Measurements from ENCODE around the gene RPA3. TPM values are rescaled to one million over a fixed set of nuclear protein-coding genes. Genes with fewer than 3 reads are reported as not detected.

RPA3 gene
- total RNA-seq, 1 experiment from 2014 or later, result 44.2 TPM

GRCh38 chr7:7750571-7751242, 32.3 kb upstream of the RPA3 start:
- no peak for TF ChIP-seq CTCF (IDR thresholded peaks at IDR 0.05; ENCODE audit: unreplicated experiment)
- ChIA-PET POLR2A (interaction anchor here (0.7 to 1.4 kb wide), 2 partner anchors 10 to 12 kb away, joined by 4 to 5 read pairs; no protein-coding TSS in a partner anchor), CTCF (interaction anchor here (0.9 to 1.3 kb wide), 2 partner anchors 10 to 69 kb away, joined by 4 to 5 read pairs; no protein-coding TSS in a partner anchor)
- no peaks in the 10 kb centered on the region for H3K36me3 Mint-ChIP-seq (ENCODE audit: insufficient read depth, unreplicated experiment)
- H3K27ac Mint-ChIP-seq (ENCODE audit: low read depth, unreplicated experiment), result no peak overlapping the region
- no TSS peak for BruUV-seq (replicated peaks)
- no peak overlapping the region for H3K4me3 Mint-ChIP-seq (ENCODE audit: unreplicated experiment)
- intact Hi-C loops (cut with micrococcal nuclease), result no loop called here
- DNase-seq (ENCODE audit: unreplicated experiment), result no peak
- no peaks in the 10 kb centered on the region for H3K4me1 Mint-ChIP-seq (ENCODE audit: insufficient read depth, unreplicated experiment)
- no peaks in the 10 kb centered on the region for H3K9me3 Mint-ChIP-seq (ENCODE audit: unreplicated experiment)
- no peaks in the 10 kb centered on the region for H3K27me3 Mint-ChIP-seq (ENCODE audit: insufficient read depth, unreplicated experiment)

- Mint-ChIP-seq H3K27ac (ENCODE audit: low read depth, unreplicated experiment) (no peak overlapping the region), H3K4me3 (ENCODE audit: unreplicated experiment) (no peak overlapping the region), H3K9me3 (ENCODE audit: unreplicated experiment) (no peaks in the 10 kb centered on the region), H3K36me3 (ENCODE audit: insufficient read depth, unreplicated experiment) (no peaks in the 10 kb centered on the region), H3K4me1 (ENCODE audit: insufficient read depth, unreplicated experiment) (no peaks in the 10 kb centered on the region), H3K27me3 (ENCODE audit: insufficient read depth, unreplicated experiment) (no peaks in the 10 kb centered on the region)
- no peak for TF ChIP-seq CTCF (IDR thresholded peaks at IDR 0.05; ENCODE audit: unreplicated experiment)
- BruUV-seq (replicated peaks), result no TSS peak
- ChIA-PET POLR2A (no interaction called here), CTCF (interaction anchor here (0.5 kb wide), 1 partner anchor 58 kb away, joined by 3 read pairs; no protein-coding TSS in a partner anchor)
- DNase-seq (ENCODE audit: unreplicated experiment), result no peak
- intact Hi-C loops (cut with micrococcal nuclease), result no loop called here
Measured at GRCh38 chr7:7746458-7746857, 28.1 kb upstream of the RPA3 start.

- H3K27me3 Mint-ChIP-seq (ENCODE audit: insufficient read depth, unreplicated experiment), result no peaks in the 10 kb centered on the region
- DNase-seq (ENCODE audit: unreplicated experiment), result no peak
- H3K4me3 Mint-ChIP-seq (ENCODE audit: unreplicated experiment), result no peak overlapping the region
- H3K4me1 Mint-ChIP-seq (ENCODE audit: insufficient read depth, unreplicated experiment), result no peaks in the 10 kb centered on the region
- no peak overlapping the region for H3K27ac Mint-ChIP-seq (ENCODE audit: low read depth, unreplicated experiment)
- CTCF ChIA-PET, result interaction anchor here (0.5 to 1.2 kb wide), 2 partner anchors 57 to 151 kb away, joined by 3 read pairs; no protein-coding TSS in a partner anchor
- no peak for TF ChIP-seq CTCF (IDR thresholded peaks at IDR 0.05; ENCODE audit: unreplicated experiment)
- POLR2A ChIA-PET, result no interaction called here
- no TSS peak for BruUV-seq (replicated peaks)
- no peaks in the 10 kb centered on the region for H3K9me3 Mint-ChIP-seq (ENCODE audit: unreplicated experiment)
- no peaks in the 10 kb centered on the region for H3K36me3 Mint-ChIP-seq (ENCODE audit: insufficient read depth, unreplicated experiment)
- intact Hi-C loops (cut with micrococcal nuclease), result no loop called here
Measured at GRCh38 chr7:7745966-7746365, 27.6 kb upstream of the RPA3 start.

- Mint-ChIP-seq H3K27ac (ENCODE audit: low read depth, unreplicated experiment) (no peak overlapping the region), H3K9me3 (ENCODE audit: unreplicated experiment) (no peaks in the 10 kb centered on the region), H3K4me1 (ENCODE audit: insufficient read depth, unreplicated experiment) (no peaks in the 10 kb centered on the region), H3K36me3 (ENCODE audit: insufficient read depth, unreplicated experiment) (no peaks in the 10 kb centered on the region), H3K27me3 (ENCODE audit: insufficient read depth, unreplicated experiment) (no peaks in the 10 kb centered on the region), H3K4me3 (ENCODE audit: unreplicated experiment) (no peak overlapping the region)
- ChIA-PET POLR2A (interaction anchor here (0.6 kb wide), 1 partner anchor 44 kb away, joined by 3 read pairs; no protein-coding TSS in a partner anchor), CTCF (interaction anchor here (1.1 to 1.2 kb wide), 2 partner anchors 16 to 151 kb away, joined by 3 read pairs; no protein-coding TSS in a partner anchor)
- BruUV-seq (replicated peaks), result no TSS peak
- TF ChIP-seq CTCF (IDR thresholded peaks at IDR 0.05; ENCODE audit: unreplicated experiment), result no peak
- no peak for DNase-seq (ENCODE audit: unreplicated experiment)
- intact Hi-C loops (cut with micrococcal nuclease), result no loop called here
Measured at GRCh38 chr7:7745258-7745657, 26.9 kb upstream of the RPA3 start.

Measured in MCF 10A (cell line).